Mucosa of stomach (tissue), 1 donor: ENCODE measurements around the gene OTOG.
A peak's percentile ranks its signal among the peaks of the same experiment; 100 is the strongest.

Experiments used
- H3K27me3 ChIP-seq: one replicate; pipeline ENCODE4 v1.7.0; 2013; ENCODE audit warnings: mild to moderate bottlenecking, low read length; ENCODE audit not compliant: control insufficient read depth, insufficient read depth
- H3K36me3 ChIP-seq: one replicate; pipeline ENCODE4 v1.7.0; 2013; ENCODE audit warnings: low read length; ENCODE audit not compliant: control insufficient read depth, insufficient read depth
- H3K4me1 ChIP-seq: one replicate; pipeline ENCODE4 v1.7.0; 2013; ENCODE audit warnings: mild to moderate bottlenecking, low read length; ENCODE audit not compliant: control insufficient read depth, insufficient read depth
- H3K4me3 ChIP-seq: one replicate; pipeline ENCODE4 v1.7.0; 2013; ENCODE audit warnings: low read length
- H3K9ac ChIP-seq: one replicate; pipeline ENCODE4 v1.7.0; 2013; ENCODE audit warnings: mild to moderate bottlenecking, low read length, moderate library complexity
- H3K9me3 ChIP-seq: one replicate; pipeline ENCODE4 v1.7.0; 2013; ENCODE audit warnings: mild to moderate bottlenecking, low read length, moderate library complexity; ENCODE audit not compliant: control insufficient read depth
- donor health status: Pancreatic carcinoma.

OTOG gene

GRCh38 chr11:17531636-17532113, 15.4 kb upstream of the OTOG start:
- H3K27me3 ChIP-seq, result no peaks in the 10 kb centered on the region
- no peaks in the 10 kb centered on the region for H3K9me3 ChIP-seq
- H3K36me3 ChIP-seq, result peaks cover 7% of the 10 kb centered on the region
- no peak overlapping the region for H3K9ac ChIP-seq
- no peak overlapping the region for H3K4me3 ChIP-seq
- H3K4me1 ChIP-seq, result peaks cover 4% of the 10 kb centered on the region

DNA sequence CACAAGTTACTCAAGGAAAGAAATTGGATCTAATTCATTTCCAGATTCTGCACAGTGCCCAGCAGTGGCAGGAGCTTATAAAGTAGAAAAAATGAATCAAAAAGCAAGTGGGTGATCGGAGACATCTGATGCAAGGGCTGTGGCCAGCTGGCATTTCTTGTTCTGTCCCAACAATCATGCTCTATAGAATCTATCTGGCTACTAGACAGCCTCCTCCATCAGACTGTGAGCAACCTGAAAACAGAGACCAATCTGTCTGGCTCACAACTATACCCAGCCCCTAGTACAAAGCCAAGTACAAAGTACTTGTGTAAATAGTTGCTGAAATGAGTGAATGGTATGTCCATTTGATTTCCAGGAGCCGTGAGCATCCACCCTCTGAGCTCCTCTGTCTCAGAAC, 14.3 kb upstream of the OTOG start:
- H3K4me1 ChIP-seq, result peaks cover 4% of the 10 kb centered on the region
- no peak overlapping the region for H3K9ac ChIP-seq
- no peaks in the 10 kb centered on the region for H3K27me3 ChIP-seq
- H3K4me3 ChIP-seq, result no peak overlapping the region
- no peaks in the 10 kb centered on the region for H3K9me3 ChIP-seq
- H3K36me3 ChIP-seq, result peaks cover 7% of the 10 kb centered on the region

DNA sequence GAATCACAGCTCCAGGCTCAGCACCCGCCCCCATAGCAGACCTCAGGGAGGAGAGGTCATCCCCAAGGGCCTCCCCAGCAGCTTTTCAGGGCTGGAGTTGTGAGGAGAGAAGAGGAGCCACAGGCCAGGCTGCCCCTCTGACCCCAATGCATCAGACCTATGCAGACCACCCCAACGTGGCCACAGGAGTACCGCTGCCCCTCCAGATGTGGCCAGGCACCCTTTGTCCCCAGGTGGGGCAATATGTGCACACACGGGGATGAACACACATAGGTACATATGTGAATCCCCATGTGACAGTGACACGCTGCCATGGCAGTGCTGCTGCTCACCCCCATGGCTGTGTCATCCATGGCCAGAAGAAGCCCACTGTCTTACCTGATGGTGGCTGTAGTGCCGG, 13.7 kb upstream of the OTOG start:
- H3K9ac ChIP-seq, result no peak overlapping the region
- H3K4me3 ChIP-seq, result no peak overlapping the region
- H3K4me1 ChIP-seq, result peaks cover 8% of the 10 kb centered on the region
- no peaks in the 10 kb centered on the region for H3K27me3 ChIP-seq
- peaks cover 7% of the 10 kb centered on the region for H3K36me3 ChIP-seq
- no peaks in the 10 kb centered on the region for H3K9me3 ChIP-seq

DNA sequence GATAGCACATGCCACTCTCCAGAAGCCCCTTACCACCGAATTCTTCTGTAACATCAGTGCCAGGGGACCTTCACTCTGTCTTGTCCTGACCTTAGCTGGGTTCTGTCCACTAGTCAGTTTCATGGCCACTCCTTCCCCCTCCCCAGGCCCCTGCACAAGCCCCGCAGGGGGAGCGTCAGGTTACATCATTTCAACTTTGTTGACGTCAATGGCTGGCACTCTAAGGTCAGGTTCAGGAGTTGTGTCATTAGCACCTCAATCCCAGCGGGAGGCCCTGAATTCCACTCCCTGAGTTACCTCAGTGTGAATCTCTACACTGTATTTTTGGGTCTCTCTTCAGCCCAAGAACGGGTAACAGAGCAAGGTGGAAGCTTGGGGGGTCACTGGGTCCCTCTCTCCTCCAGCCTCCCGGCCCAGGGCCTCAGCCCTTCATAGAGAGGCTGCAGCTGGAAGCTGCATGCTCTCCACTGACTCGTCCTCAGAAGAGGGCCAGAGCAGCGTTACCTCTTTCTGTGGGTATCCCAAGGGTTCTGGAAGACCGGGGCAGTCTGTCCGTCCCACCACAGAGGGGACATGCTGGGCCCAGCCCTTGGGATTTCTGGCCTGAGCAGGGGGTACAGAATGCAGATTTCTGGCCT, 13.2 kb upstream of the OTOG start:
- peaks cover 7% of the 10 kb centered on the region for H3K36me3 ChIP-seq
- no peak overlapping the region for H3K9ac ChIP-seq
- no peaks in the 10 kb centered on the region for H3K27me3 ChIP-seq

GRCh38 chr11:17535488-17535887, 11.6 kb upstream of the OTOG start:
- Histone ChIP-seq H3K4me3 (no peak overlapping the region), H3K27me3 (no peaks in the 10 kb centered on the region), H3K9me3 (no peaks in the 10 kb centered on the region), H3K36me3 (peaks cover under 1% of the 10 kb centered on the region), H3K9ac (no peak overlapping the region), H3K4me1 (peaks cover 13% of the 10 kb centered on the region)

More for the DNA sequence above, 13.2 kb upstream of the OTOG start:
- peaks cover 8% of the 10 kb centered on the region for H3K4me1 ChIP-seq
- H3K4me3 ChIP-seq, result no peak overlapping the region
- H3K9me3 ChIP-seq, result no peaks in the 10 kb centered on the region

GRCh38 chr11:17537261-17537660, 9.8 kb upstream of the OTOG start:
- peaks cover 21% of the 10 kb centered on the region for H3K4me1 ChIP-seq
- H3K9me3 ChIP-seq, result no peaks in the 10 kb centered on the region
- no peaks in the 10 kb centered on the region for H3K27me3 ChIP-seq
- H3K9ac ChIP-seq, result no peak overlapping the region
- no peaks in the 10 kb centered on the region for H3K36me3 ChIP-seq
- H3K4me3 ChIP-seq, result no peak overlapping the region

- peaks cover 21% of the 10 kb centered on the region for H3K4me1 ChIP-seq
- no peak overlapping the region for H3K4me3 ChIP-seq
- H3K36me3 ChIP-seq, result no peaks in the 10 kb centered on the region
- H3K9ac ChIP-seq, result no peak overlapping the region
- no peaks in the 10 kb centered on the region for H3K9me3 ChIP-seq
- no peaks in the 10 kb centered on the region for H3K27me3 ChIP-seq
Observed at GRCh38 chr11:17538054-17538453, 9.0 kb upstream of the OTOG start.

DNA sequence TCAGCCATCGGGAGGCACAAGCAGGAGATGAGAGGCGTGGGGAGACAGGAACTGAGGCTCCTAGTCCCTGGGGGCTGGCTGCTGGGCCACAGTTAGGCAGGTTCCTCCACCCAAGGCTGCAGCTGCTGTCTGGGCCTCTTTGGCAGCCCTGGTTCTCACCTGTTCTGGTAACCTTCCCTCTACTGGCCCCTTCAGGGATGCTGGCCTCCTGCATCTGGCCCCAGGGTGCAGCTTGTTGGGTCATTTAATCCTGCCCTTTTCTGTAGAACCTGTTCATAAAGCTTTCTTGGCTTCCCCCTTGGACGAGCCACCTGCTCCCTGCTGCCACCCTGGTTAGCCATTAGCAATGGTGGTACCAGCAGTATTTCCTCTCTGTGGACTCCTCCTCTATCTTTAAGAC, 8.3 kb upstream of the OTOG start:
- Histone ChIP-seq H3K27me3 (peaks cover 3% of the 10 kb centered on the region), H3K4me3 (no peak overlapping the region), H3K9ac (no peak overlapping the region), H3K4me1 (peaks cover 21% of the 10 kb centered on the region), H3K36me3 (no peaks in the 10 kb centered on the region), H3K9me3 (no peaks in the 10 kb centered on the region)

DNA sequence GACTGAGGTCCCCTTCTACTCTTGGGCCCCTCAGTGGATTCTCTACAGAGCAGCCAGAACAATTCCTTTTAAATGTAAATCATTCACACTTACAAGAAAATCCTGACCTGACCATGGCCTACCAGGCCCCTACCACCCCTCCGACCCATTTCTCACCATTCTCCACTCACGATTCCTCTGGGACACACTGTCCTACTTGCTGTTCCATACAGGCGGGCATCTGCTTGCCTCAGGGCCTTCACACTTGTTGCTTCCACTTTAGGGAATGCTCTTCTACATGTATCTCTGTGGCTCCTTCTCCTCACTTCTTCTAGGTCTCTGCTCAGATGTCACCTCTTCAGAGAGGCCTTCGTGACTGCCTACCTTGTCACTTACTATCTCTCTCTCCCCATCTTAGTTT, 6.3 kb upstream of the OTOG start:
- no peak overlapping the region for H3K9ac ChIP-seq
- no peaks in the 10 kb centered on the region for H3K9me3 ChIP-seq
- peaks cover 21% of the 10 kb centered on the region for H3K4me1 ChIP-seq
- no peaks in the 10 kb centered on the region for H3K36me3 ChIP-seq
- H3K27me3 ChIP-seq, result peaks cover 9% of the 10 kb centered on the region
- no peak overlapping the region for H3K4me3 ChIP-seq

DNA sequence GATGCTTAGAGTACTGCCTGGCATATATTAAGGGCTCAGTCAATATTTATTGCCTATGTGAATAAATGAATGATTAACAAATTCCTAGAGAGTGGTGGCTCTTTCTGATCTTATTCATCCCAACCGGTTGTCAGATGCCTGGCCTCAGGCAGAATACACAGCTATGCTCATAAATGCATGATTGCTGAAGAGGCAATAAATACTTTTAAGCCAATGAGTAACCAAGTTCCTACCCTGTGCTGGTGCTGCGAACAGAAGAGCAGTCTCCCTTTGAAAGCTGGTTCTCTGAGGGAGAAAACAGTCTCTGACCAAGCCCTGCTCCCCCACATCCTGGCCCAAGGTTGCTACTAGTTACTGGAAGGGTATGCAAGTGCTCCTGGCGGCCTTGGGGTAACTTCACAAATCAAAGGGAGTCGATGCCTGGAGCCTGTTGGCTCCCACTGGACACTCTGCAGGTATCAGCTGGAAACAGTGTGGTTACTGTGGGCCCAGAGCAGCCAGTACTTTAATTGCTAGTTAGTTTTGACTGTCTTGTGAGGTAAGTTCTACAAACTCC, 5.7 kb upstream of the OTOG start:
- H3K9ac ChIP-seq, result no peak overlapping the region
- peaks cover 9% of the 10 kb centered on the region for H3K27me3 ChIP-seq
- H3K4me1 ChIP-seq, result peaks cover 21% of the 10 kb centered on the region
- H3K4me3 ChIP-seq, result no peak overlapping the region
- H3K9me3 ChIP-seq, result no peaks in the 10 kb centered on the region
- H3K36me3 ChIP-seq, result no peaks in the 10 kb centered on the region

DNA sequence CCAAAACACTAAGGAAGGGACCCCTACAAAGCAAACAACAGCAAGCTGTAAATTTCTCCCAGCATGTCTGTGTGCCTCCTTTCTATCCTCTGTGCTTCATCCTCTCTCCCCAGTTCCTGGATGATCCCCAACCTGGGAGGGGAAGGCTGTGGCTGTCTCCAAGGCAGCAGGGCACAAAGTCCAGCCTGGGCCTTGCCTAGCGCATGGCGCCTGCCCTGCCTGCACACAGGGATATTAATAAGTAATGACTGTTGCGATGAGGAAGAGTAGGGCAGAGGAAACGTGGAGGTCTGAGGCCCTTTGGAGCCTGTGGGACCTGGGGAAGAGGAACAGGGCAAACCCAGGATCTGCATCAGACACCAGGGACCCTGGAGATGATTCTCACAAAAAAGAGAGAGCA, 4.8 kb upstream of the OTOG start:
- peak overlapping the region; percentile 94 for H3K4me3 ChIP-seq
- no peaks in the 10 kb centered on the region for H3K36me3 ChIP-seq
- no peaks in the 10 kb centered on the region for H3K9me3 ChIP-seq
- peak overlapping the region; percentile 95 for H3K9ac ChIP-seq
- H3K27me3 ChIP-seq, result peaks cover 9% of the 10 kb centered on the region
- peaks cover 21% of the 10 kb centered on the region for H3K4me1 ChIP-seq

- Histone ChIP-seq H3K9ac (peak overlapping the region; percentile 95), H3K27me3 (peaks cover 13% of the 10 kb centered on the region)
Observed at GRCh38 chr11:17543041-17543440, 4.0 kb upstream of the OTOG start.

More at GRCh38 chr11:17543041-17543440, 4.0 kb upstream of the OTOG start:
- Histone ChIP-seq H3K36me3 (no peaks in the 10 kb centered on the region), H3K4me3 (peak overlapping the region; percentile 94), H3K4me1 (peaks cover 18% of the 10 kb centered on the region), H3K9me3 (no peaks in the 10 kb centered on the region)
